Subcutaneous adipose tissue (tissue), 4 donors: ENCODE data around the gene KLLN. TPM values are rescaled to one million over a fixed set of nuclear protein-coding genes. Genes with fewer than 3 reads are reported as not detected.

Experiments
- CTCF ChIP-seq: fragments of 450-650 bp; IDR thresholded peaks from one replicate; pipeline ENCODE4 v1.5.1; 2016; ENCODE audit warnings: low read depth, mild to moderate bottlenecking, control low read depth, antibody characterized with exemption, moderate library complexity
- total RNA-seq, 4 donors: library from RNA; depleted of rRNA; stranded (reverse); fragments of >200 nt; gene quantifications; one replicate each; pipeline ENCODE4 v1.1.0, GENCODE V29; 2016

The KLLN gene
- total RNA-seq, 4 donors from 2014 or later = 0.34 to 1.6 (median 0.88) TPM

GRCh38 chr10:87847550-87847949, 15.8 kb downstream of the KLLN start:
- TF ChIP-seq CTCF = no peak

DNA sequence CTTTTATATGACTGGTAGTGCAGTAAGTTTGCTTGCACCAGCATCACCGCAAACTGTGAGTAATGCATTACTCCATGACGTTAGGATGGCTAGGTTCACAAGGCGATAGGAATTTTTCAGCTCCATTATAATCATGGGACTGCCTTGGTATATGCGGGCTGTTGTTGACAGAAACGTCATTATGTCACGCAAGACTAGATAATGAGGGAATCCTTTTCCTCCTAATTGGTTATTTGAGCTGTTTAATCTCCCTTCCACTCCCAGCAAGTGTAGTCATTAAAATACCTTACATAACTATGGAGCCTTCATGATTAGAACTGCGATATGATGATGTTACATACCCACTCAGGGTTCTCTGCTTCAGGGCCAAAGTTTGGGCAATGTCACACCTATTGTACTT, 17.3 kb downstream of the KLLN start:
- no peak for TF ChIP-seq CTCF

DNA sequence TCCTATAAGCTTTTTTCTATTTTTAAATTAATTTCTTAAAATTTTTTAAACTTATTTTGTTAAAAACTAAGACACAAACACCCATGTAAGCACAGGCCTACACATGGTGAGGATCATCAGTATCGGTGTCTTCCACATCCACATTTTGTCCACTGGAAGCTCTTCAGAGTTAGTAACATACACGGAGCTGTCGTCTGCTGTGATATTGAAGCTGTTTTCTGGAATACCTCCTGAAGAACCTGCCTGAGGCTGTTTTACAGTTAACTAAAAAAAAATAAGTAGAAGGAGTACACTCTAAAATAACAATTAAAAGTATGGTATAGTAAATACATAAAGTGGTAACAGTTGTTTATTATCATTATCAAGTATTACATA, 17.7 kb downstream of the KLLN start:
- no peak for TF ChIP-seq CTCF

DNA sequence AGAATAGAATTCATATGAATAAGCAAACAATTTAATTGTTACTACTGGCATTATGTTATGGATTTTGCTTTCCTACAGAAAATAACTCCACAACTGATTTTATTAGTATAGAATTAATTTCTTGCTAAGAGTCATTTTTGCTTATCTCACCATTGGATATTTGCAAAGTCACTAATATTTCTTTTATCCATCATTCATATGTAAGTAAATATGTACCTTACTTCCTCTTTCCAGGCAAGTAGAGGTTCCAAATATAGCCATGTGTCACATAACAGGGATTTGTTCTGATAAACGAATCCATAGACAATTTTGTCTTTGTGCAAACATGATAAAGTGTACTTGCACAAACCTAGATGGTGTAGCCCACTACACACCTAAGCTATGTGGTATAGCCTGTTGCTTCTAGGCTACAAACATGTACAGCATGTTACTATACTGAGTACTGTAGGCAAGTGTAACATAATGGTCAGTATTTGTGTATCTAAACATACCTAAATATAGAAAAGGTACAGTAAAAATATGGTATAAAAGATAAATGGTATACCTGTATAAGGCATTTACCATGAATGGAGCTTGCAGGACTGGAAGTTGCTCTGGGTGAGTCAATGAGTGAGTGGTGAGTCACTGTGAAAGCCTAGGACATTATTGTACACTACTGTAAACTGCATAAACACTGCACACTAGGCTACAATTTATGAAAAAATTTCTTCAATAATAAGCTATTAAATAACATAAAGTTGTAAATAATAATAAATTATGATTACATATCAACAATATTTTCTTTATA, 18.3 kb downstream of the KLLN start:
- no peak for TF ChIP-seq CTCF

DNA sequence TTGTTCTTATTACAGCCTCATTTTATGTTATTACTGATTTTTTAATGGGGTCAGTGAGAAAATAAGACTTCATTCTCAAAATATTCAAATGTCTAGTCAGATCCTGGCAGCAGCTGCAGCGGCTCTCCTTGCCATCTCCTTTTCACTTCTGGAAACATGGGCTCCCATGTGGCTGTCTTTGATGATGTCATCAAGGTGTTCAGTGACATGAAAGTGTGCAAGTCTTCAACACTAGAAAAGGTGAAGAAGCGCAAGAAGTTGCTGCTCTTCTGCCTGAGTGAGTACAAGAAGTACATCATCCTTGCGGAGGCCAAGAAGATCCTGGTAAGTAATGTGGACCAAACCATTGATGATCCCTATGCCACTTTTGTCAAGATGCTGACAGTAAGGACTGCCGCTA, 19.6 kb downstream of the KLLN start:
- TF ChIP-seq CTCF = no peak

GRCh38 chr10:87842776-87843497, 20.4 kb downstream of the KLLN start:
- no peak for TF ChIP-seq CTCF

GRCh38 chr10:87842220-87842641, 21.1 kb downstream of the KLLN start:
- TF ChIP-seq CTCF = no peak
